GM19351 (cell line): Measurements from ENCODE around the gene FSTL3.
"Not testable (repeated sequence)": the region's sequence is repeated elsewhere in the genome, so short reads cannot be mapped to it uniquely, and the experiment has no call there.

ENCODE experiments used
- ATAC-seq: cut with Tn5 transposase; IDR thresholded peaks from one replicate; pipeline ENCODE4 v1.9.1; 2021; ENCODE audit warnings: mild to moderate bottlenecking, moderate library complexity; ENCODE audit not compliant: unreplicated experiment

FSTL3 gene

GRCh38 chr19:709196-709964 is 33.2 kb downstream of the FSTL3 start:
- ATAC-seq = no peak

GRCh38 chr19:709965-710571 is 33.9 kb downstream of the FSTL3 start:
- no peak for ATAC-seq

- no peak for ATAC-seq
These were observed 34.6 kb downstream of the FSTL3 start for GRCh38 chr19:710767-711166.

GRCh38 chr19:711254-711653 is 35.1 kb downstream of the FSTL3 start:
- ATAC-seq = no peak

- ATAC-seq = no peak
These were observed 39.2 kb downstream of the FSTL3 start for GRCh38 chr19:715347-715746.

- ATAC-seq = no peak
These were observed 42.2 kb downstream of the FSTL3 start for GRCh38 chr19:718251-718951.

- no peak for ATAC-seq
These were observed 42.9 kb downstream of the FSTL3 start for GRCh38 chr19:718991-719512.

- no peak for ATAC-seq
These were observed 43.6 kb downstream of the FSTL3 start for GRCh38 chr19:719636-720344.

GRCh38 chr19:720345-721160 is 44.4 kb downstream of the FSTL3 start:
- no peak for ATAC-seq

- ATAC-seq = no peak
These were observed 46.4 kb downstream of the FSTL3 start for GRCh38 chr19:722553-723101.

- no peak for ATAC-seq
These were observed 47.1 kb downstream of the FSTL3 start for GRCh38 chr19:723247-723646.

- ATAC-seq = no peak
These were observed 47.5 kb downstream of the FSTL3 start for GRCh38 chr19:723714-724113.

GRCh38 chr19:725461-726089 is 49.4 kb downstream of the FSTL3 start:
- no peak for ATAC-seq

- no peak for ATAC-seq
These were observed 51.1 kb downstream of the FSTL3 start for GRCh38 chr19:726993-727956.

- ATAC-seq = no peak
These were observed 51.8 kb downstream of the FSTL3 start for GRCh38 chr19:728011-728410.

GRCh38 chr19:729564-729963 is 53.4 kb downstream of the FSTL3 start:
- not testable (repeated sequence) for ATAC-seq

GRCh38 chr19:729965-730668 is 53.9 kb downstream of the FSTL3 start:
- ATAC-seq = no peak

- ATAC-seq = no peak
These were observed 54.8 kb downstream of the FSTL3 start for GRCh38 chr19:731000-731399.
